ENCODE measurements around the gene NDUFB7. TPM values are rescaled to one million over a fixed set of nuclear protein-coding genes. Genes with fewer than 3 reads are reported as not detected.

NDUFB7 gene
- total and polyA plus RNA-seq, 2 experiments from 2014 or later: 289 to 463 TPM

GRCh38 chr19:14554382-14554812 lies 17.5 kb downstream of the NDUFB7 start (continued):
- no peak for TF ChIP-seq EZH2 (IDR thresholded peaks at IDR 0.05; ENCODE audit: low read depth, unreplicated experiment)
- TF ChIP-seq EZH2phosphoT487 (IDR thresholded peaks at IDR 0.05; ENCODE audit: unreplicated experiment): no peak
- no peak for TF ChIP-seq ETS1 (IDR thresholded peaks at IDR 0.05)
- no peak for TF ChIP-seq JUNB (IDR thresholded peaks at IDR 0.05; ENCODE audit: unreplicated experiment)

GRCh38 chr19:14553939-14554243 lies 18.0 kb downstream of the NDUFB7 start:
- H3K4me1 Mint-ChIP-seq: peaks cover 18% of the 10 kb centered on the region
- Histone ChIP-seq H3K4me2 (no peak overlapping the region), H3K27me3 (ENCODE audit: insufficient read depth) (no peaks in the 10 kb centered on the region), H3K9me2 (ENCODE audit: insufficient read depth) (no peaks in the 10 kb centered on the region), H3K27ac (ENCODE audit: low read depth) (peak overlapping the region; percentile 69), H4K20me1 (replicated peaks; ENCODE audit: insufficient read depth) (peaks cover 10% of the 10 kb centered on the region; the same call in 1 of the 2 replicates), H3K4me1 (ENCODE audit: insufficient read depth) (peaks cover 3% of the 10 kb centered on the region; the same call in 1 of the 2 replicates), H2AFZ (no peak overlapping the region), H3K36me3 (ENCODE audit: insufficient read depth) (no peaks in the 10 kb centered on the region; the same call in 1 of the 2 replicates), H3F3A (replicated peaks; ENCODE audit: low read depth) (peaks cover 3% of the 10 kb centered on the region; the same call in 1 of the 2 replicates), H3K4me3 (no peak overlapping the region), H3K79me2 (replicated peaks; ENCODE audit: insufficient read depth) (peaks cover 43% of the 10 kb centered on the region)
- ATAC-seq: no peak
- no peaks in the 10 kb centered on the region for H3K9me3 Mint-ChIP-seq
- no peak overlapping the region; the same call in 2 of the 3 replicates for H3K4me3 Mint-ChIP-seq
- peaks cover 19% of the 10 kb centered on the region for H3K27me3 Mint-ChIP-seq (ENCODE audit: insufficient read depth, low read depth, poor library complexity)
- H3K27ac Mint-ChIP-seq: peak overlapping the region; percentile 38; the same call in 1 of the 2 replicates
- H3K36me3 Mint-ChIP-seq (ENCODE audit: low read depth): peaks cover 3% of the 10 kb centered on the region; the same call in 2 of the 3 replicates
- TF ChIP-seq CREB1 (CRISPR knock-in tag; IDR thresholded peaks at IDR 0.05; ENCODE audit: low read depth): no peak
- no peak for TF ChIP-seq ZNF331 (CRISPR knock-in tag; IDR thresholded peaks at IDR 0.05; ENCODE audit: low read depth)
- no peak for TF ChIP-seq NANOG (IDR thresholded peaks at IDR 0.05; ENCODE audit: borderline replicate concordance)
- no peak for TF ChIP-seq EZH2 (IDR thresholded peaks at IDR 0.05; ENCODE audit: low read depth, unreplicated experiment)
- no peak for TF ChIP-seq JUNB (IDR thresholded peaks at IDR 0.05; ENCODE audit: unreplicated experiment)
- TF ChIP-seq ZNF462 (CRISPR knock-in tag; IDR thresholded peaks at IDR 0.05): no peak
- TF ChIP-seq CTCF (conservative IDR thresholded peaks at IDR 0.05; ENCODE audit: low read depth in 2 of 2): no peak
- no peak for DNase-seq (ENCODE audit: low spot score)

Measured in GM23338 (cell line).